WI38 (cell line): Measurements from ENCODE around the gene NUDT2.
A peak's percentile ranks its signal among the peaks of the same experiment; 100 is the strongest.

Source experiments
- H3K4me3 ChIP-seq: 2 replicates; pipeline ENCODE4 v1.5.1; 2011; ENCODE audit warnings: low read depth, mild to moderate bottlenecking, control low read depth, low read length
- TF ChIP-seq, protein P1 (sequence below): IDR thresholded peaks from 2 replicates; pipeline ENCODE4 v1.5.1; 2012; ENCODE audit warnings: low read depth, mild to moderate bottlenecking, control low read depth, low read length

Gene NUDT2

DNA sequence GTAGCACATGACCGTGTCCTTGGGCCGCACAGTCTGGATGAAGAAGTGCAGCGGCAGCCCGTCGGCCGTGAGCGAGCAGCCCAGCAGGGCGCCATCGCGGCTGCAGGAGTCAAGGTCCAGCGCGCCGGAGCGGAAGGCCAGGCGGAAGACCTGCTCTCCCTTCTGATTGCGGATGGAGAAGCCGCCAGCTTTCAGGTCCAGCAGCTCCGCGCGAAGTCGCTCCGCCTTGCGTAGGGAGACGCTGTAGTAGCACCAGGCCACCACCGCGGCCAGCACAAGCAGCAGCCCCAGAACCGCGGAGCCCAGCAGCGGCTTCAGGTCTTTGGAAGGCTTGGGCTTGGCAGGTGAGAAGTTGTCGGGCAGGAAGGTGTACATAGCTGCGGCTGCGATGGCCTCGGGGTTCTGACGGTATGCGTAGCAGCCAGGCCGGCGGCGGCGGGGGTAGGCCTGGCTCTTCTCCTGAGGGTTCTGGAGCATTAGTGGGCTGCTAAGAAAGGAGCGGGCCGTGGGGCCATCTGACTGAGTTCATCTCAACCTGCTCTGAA is 43.2 kb downstream of the NUDT2 start:
- TF ChIP-seq, protein P1, sequence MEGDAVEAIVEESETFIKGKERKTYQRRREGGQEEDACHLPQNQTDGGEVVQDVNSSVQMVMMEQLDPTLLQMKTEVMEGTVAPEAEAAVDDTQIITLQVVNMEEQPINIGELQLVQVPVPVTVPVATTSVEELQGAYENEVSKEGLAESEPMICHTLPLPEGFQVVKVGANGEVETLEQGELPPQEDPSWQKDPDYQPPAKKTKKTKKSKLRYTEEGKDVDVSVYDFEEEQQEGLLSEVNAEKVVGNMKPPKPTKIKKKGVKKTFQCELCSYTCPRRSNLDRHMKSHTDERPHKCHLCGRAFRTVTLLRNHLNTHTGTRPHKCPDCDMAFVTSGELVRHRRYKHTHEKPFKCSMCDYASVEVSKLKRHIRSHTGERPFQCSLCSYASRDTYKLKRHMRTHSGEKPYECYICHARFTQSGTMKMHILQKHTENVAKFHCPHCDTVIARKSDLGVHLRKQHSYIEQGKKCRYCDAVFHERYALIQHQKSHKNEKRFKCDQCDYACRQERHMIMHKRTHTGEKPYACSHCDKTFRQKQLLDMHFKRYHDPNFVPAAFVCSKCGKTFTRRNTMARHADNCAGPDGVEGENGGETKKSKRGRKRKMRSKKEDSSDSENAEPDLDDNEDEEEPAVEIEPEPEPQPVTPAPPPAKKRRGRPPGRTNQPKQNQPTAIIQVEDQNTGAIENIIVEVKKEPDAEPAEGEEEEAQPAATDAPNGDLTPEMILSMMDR, result no peak
- H3K4me3 ChIP-seq, result no peak overlapping the region

DNA sequence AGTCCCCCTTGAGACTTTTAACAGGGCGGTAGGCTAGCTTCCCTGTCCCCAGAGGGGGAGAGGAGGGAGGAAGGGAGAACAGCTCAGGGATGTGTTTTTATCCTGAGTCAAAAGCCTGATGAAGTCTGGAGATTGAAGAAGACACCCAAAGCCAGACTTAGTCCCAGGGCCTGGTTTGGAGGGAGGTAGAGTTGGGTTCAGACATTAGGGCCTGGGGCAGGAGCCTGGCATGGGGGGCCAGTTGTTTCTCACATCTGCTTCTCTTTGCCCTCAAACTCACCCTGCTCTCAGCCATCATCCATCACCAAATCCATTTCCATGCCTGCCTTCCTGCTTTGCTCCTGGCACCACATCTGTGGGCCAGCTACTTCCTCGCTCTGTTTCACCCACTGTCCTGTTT is 44.4 kb downstream of the NUDT2 start:
- no peak overlapping the region for H3K4me3 ChIP-seq
- TF ChIP-seq, protein P1, result no peak

DNA sequence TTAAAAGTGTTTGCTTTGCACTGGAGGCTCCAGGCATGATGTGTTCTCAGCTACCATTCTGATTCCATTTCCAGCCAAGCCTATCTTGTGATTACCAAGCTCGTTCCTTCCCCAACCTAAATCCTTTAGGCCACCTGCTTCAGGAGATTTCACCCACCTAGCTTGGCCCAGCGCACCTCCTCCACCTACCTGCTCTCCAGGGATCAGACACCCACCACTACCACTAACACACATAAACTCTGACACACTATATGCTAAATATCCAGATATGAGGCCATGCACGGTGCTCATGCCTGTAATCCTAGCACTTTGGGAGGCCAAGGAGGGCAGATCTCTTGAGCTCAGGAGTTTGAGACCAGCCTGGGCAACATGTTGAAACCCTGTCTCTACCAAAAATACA is 45.0 kb downstream of the NUDT2 start:
- TF ChIP-seq, protein P1, result no peak
- H3K4me3 ChIP-seq, result no peak overlapping the region

DNA sequence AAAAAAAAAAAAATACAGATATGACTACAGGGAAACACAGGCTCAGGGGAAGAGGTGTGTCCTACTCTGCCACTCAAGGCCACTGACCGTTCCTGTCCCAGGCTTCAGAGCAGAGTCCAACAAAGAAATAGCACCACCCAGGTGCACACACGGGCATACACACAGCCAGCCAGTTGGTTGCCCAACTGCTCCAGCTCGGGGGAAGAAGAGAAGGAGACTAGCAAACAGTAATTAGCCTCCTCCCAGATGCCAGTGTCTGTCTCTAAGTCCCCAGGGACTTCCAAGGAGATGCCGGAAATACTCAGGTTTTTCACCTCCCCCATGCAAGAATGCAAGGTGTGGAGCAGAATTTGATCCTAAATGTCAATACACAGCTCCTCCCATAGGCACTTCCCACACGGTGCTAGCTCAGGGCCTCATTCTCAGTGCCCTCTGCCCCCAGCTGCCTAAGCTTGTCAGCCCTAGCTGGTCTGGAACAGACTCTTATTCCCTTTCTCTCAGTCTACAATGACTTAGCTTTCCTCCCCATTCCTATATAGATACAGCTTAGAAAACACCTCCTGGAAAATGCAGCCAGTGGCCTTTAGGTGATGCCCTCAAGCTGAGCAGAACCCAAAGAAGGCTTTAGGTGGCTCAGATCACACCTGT is 45.7 kb downstream of the NUDT2 start:
- H3K4me3 ChIP-seq, result no peak overlapping the region

DNA sequence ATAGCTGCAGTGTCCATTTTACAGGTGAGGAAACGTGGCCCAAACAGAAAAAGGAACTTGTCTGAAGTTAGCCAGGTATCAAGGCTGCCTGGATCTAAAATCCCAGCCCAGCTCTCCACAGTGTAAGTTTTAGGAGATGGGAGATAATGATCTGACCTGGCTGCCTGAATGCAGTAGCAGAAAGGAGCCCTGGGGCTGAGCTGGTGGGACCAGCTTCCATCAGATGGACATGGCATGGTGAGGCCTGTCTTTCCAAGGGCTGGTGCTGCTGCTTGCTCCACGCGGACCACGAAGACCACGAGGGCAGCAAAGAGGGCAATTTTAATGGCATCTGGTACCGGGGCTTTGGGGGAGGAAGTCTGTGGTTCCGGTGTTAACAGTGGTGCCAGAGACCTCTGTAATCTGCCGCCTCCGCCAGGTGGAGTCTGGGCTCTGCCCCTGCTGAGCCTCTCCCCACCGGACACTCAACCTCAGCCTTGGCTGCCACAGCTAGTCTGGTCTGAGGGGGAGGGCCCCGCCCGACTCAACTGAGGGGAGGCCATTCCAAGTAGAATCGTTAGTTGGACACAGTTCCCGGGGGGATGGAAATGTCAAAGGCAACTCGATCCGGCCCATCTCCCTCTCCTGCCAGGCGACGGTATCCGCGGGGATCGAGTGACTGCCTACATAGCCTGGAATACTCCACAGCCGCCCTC is 46.7 kb downstream of the NUDT2 start:
- TF ChIP-seq, protein P1, result 0 out of 2 replicates have a peak, but pooled peaks have one; percentile 5
- H3K4me3 ChIP-seq, result peak overlapping the region; percentile 66

More for the DNA sequence above, 45.7 kb downstream of the NUDT2 start:
- TF ChIP-seq, protein P1, result no peak

DNA sequence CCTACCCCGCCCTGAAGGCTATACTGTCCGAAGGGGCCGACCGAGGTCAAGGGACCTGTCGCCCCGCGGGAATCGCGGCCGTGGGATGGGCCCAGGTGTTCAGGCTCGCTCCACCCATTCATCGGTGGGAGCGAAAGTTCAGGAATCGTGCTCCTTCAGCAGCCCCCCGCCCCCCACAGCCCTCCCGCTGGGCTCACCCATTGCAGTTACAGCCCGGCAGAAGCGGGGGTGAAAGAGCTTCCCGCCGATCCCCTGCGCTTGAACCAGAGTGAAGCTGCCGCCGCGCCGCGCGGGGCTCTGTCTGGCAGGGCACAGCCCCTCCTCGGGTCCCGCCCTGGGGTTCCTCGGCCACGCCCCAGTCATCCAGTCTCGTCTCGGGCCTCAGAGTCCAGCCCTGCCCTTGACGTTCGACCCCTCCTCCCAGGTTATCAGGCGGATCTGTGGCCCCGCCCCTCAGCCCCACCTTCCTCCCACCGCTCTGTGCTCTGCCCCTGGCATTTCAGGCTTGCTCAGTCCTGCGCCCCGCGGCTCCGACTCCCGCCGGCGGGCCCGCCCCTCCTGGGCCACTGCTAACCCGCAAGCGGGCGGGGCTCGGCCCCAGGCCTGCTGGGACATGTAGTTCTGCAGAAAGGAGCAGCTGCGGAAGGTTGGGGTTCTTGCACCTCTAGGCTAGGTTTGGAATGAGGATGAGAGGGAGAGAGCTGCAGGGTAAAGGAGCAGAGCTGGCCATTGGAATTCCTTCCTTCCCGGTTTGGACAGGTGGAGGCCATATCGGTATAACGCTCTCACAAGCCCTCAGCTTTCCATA is 47.4 kb downstream of the NUDT2 start, which contains the start of gene MYORG:
MYORG (minus strand) TSS at position 303 of the 808 bp plus-strand sequence. CDS start 3,955 bp downstream, outside the sequence.
- TF ChIP-seq, protein P1, result no peak

More for the DNA sequence above, 47.4 kb downstream of the NUDT2 start, which contains the start of gene MYORG:
- H3K4me3 ChIP-seq, result peak within 1 kb of the TSS; percentile 66
